Mucosa of descending colon (tissue), 3 donors: ENCODE measurements around the gene SYNPR. TPM values are rescaled to one million over a fixed set of nuclear protein-coding genes. Genes with fewer than 3 reads are reported as not detected.

Experiments used
- ATAC-seq: fragments of 200-7000 bp; cut with Tn5 transposase; one replicate; pipeline ENCODE4 v1.9.1; 2020; ENCODE audit warnings: mild to moderate bottlenecking, moderate library complexity
- DNase-seq, 3 donors: peaks; one replicate each; pipeline ENCODE4 v3.0.0-alpha.2; 2020
- H3K36me3 ChIP-seq: fragments of 200-600 bp; one replicate; pipeline ENCODE4 v1.8.0; 2021; ENCODE audit warnings: low read depth, mild to moderate bottlenecking
- H3K4me1 ChIP-seq: fragments of 200-600 bp; one replicate; pipeline ENCODE4 v1.8.0; 2021; ENCODE audit warnings: low read depth, mild to moderate bottlenecking
- H3K4me3 ChIP-seq: fragments of 200-600 bp; one replicate; pipeline ENCODE4 v1.8.0; 2021; ENCODE audit warnings: mild to moderate bottlenecking
- H3K9me3 ChIP-seq: fragments of 200-600 bp; one replicate; pipeline ENCODE4 v1.8.0; 2021; ENCODE audit warnings: mild to moderate bottlenecking
- intact Hi-C, 2 donors: fragments of 100-400 bp; cut with DNase I in 1 of 2; cut with micrococcal nuclease in 1 of 2; formaldehyde crosslinking; loops; one replicate each; pipeline versions ENCODE4 v1.11.0 to v1.11.1; 2022; cut with DNase I, micrococcal nuclease
- total RNA-seq, 3 donors: library from RNA; stranded (reverse); fragmentation: NEBNext Ultra II Directional in 2 of 3; extraction: Animal tissue kit (Norgen Biotek cat#: 25700) in 2 of 3; gene quantifications; one replicate each; pipeline versions ENCODE4 v1.2.1 to v1.2.4, GENCODE V29; 2021 to 2023
- TF ChIP-seq, protein P1 (sequence below): fragments of 200-600 bp; IDR thresholded peaks from one replicate; pipeline ENCODE4 v1.8.0; 2022; ENCODE audit warnings: antibody characterized with exemption, mild to moderate bottlenecking
- donor health status: DM: no; HTN: no; CAD: no; lungs with moderate emphysema.
- donor health status: DM: no; HTN: no; CAD: no.
- donor health status: DM: no; HTN: yes; CAD: no.

The SYNPR gene
- total RNA-seq, 3 donors from 2014 or later = not detected

DNA sequence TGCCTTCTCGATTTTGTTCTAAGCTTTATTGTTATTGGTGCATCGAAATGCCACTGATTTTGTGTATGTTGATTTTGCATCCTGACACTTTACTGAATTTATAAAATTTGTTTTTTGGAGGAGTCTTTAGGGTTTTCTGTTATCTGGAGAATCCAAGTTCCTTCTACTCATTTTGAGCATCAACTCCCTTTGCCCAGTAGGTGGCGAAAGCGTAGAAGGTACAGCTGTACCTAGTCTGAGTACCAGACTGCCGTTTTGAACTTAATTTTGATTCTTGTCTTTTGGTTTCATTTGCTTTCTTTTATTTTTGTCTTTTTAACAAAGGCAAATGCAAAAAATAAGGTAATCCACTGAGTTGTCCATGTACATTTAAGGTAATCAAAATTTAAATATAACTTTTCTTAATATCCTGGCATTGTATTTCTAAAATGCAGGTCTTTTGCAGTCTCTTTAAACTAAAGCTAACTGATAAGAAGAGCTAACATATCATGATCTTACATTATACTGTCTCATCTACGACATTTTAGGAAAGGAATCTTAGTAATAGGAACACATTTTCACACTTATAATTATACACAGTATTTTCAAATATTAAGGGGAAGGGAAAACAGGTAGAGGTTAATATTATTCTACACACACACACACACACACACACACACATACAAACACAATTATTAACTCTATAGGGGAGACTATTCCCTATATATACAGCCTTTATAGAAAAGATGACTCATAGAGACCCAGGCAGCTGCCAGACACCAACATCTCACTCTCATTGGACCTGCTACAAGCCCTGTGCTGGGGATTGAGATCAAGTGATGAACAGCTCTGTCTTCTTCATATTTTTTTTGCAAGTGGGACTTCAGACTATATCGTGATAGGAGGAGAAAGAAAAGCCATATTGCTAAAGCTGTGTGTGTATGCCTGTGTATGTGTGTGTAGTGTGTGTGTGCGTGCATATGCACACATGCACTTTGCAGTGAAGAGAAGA lies 71.8 kb downstream of the SYNPR start:
- peak in 1 of 3 donors; percentile 68 for DNase-seq
- H3K9me3 ChIP-seq = no peaks in the 10 kb centered on the region
- H3K4me3 ChIP-seq = no peak overlapping the region
- intact Hi-C loops = loop anchor here in 1 of 2 donors (5.0 to 10.0 kb wide), 3 partner anchors 312 to 467 kb away; partner anchors contain the start of gene C3orf49
- H3K36me3 ChIP-seq = no peaks in the 10 kb centered on the region
- TF ChIP-seq, protein P1, sequence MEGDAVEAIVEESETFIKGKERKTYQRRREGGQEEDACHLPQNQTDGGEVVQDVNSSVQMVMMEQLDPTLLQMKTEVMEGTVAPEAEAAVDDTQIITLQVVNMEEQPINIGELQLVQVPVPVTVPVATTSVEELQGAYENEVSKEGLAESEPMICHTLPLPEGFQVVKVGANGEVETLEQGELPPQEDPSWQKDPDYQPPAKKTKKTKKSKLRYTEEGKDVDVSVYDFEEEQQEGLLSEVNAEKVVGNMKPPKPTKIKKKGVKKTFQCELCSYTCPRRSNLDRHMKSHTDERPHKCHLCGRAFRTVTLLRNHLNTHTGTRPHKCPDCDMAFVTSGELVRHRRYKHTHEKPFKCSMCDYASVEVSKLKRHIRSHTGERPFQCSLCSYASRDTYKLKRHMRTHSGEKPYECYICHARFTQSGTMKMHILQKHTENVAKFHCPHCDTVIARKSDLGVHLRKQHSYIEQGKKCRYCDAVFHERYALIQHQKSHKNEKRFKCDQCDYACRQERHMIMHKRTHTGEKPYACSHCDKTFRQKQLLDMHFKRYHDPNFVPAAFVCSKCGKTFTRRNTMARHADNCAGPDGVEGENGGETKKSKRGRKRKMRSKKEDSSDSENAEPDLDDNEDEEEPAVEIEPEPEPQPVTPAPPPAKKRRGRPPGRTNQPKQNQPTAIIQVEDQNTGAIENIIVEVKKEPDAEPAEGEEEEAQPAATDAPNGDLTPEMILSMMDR = peak; percentile 39
- H3K4me1 ChIP-seq = peaks cover 14% of the 10 kb centered on the region
- ATAC-seq = peak; percentile 51

GRCh38 chr3:63351159-63352007 lies 73.3 kb downstream of the SYNPR start:
- no peak overlapping the region for H3K4me3 ChIP-seq
- peaks cover 14% of the 10 kb centered on the region for H3K4me1 ChIP-seq
- no peaks in the 10 kb centered on the region for H3K36me3 ChIP-seq
- TF ChIP-seq, protein P1 = peak; percentile 76
- ATAC-seq = peak; percentile 81
- no peaks in the 10 kb centered on the region for H3K9me3 ChIP-seq
- peak in 1 of 3 donors; percentile 44 for DNase-seq
- intact Hi-C loops = loop anchor here in 1 of 2 donors (5.0 to 10.0 kb wide), 2 partner anchors 443 to 466 kb away; partner anchors contain the start of gene C3orf49

DNA sequence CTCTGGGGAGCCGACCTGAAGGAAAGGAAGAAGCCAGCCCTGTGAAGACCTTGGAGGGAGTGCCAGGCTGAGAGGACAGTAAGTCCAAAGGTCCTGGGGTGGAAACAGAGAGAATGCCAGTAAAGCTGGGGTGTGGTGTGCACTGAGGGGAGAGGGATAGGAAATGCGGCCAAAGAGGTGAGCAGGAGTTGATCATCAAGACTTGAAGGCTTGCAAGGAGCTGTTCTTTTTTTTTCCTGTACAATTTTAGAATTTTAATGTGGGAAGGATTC lies 73.8 kb downstream of the SYNPR start:
- H3K4me1 ChIP-seq = peaks cover 14% of the 10 kb centered on the region
- H3K4me3 ChIP-seq = no peak overlapping the region
- ATAC-seq (peak; percentile 94), DNase-seq (peak in 2 of 3 donors; percentile 55 to 73)
- TF ChIP-seq, protein P1 = no peak
- intact Hi-C loops = loop anchor here in 1 of 2 donors (5.0 to 10.0 kb wide), 2 partner anchors 443 to 465 kb away; partner anchors contain the start of gene C3orf49
- H3K9me3 ChIP-seq = no peaks in the 10 kb centered on the region
- no peaks in the 10 kb centered on the region for H3K36me3 ChIP-seq

DNA sequence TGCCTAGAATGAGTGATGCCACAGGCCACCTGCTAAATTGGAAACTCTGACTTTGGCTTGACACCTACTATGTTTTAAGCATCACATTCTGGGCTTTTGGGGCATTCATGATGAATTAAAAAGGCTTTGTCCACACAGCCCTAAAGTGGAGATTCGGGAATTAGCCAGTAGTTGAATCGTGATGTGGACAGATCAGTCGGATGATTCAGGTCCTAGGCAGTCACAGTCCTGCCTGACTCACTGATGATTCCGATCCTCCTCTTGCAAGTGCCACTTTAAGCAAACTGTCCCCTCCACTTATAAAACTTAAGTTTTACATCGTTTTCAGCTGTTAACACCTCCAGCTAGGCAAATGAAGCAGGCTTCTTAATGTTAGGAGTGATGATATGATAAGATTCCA lies 75.3 kb downstream of the SYNPR start:
- TF ChIP-seq, protein P1 = no peak
- ATAC-seq (no peak), DNase-seq (no peak)
- H3K4me1 ChIP-seq = peaks cover 14% of the 10 kb centered on the region
- intact Hi-C loops = loop anchor here in 1 of 2 donors (5.0 to 10.0 kb wide), 2 partner anchors 441 to 464 kb away; partner anchors contain the start of gene C3orf49
- H3K9me3 ChIP-seq = no peaks in the 10 kb centered on the region
- H3K4me3 ChIP-seq = no peak overlapping the region
- H3K36me3 ChIP-seq = no peaks in the 10 kb centered on the region

DNA sequence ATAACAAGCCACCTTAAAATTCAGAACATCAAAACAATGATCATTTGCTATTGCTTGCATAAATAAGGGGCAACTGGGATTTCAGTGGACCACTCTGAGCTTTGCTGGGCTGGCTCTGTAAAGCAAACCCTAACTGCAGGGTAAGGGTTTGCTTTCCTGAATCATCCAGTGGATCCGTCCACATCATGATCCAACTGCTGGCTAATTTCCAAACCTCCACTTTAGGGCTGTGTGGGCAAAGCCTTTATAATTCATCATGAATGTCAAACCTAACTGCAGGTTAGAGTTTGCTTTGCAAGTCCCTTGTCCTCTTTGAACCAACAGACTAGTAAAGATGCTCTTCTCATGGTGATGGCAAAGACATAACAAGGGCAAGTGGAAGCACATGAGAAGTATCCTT lies 76.1 kb downstream of the SYNPR start:
- H3K4me1 ChIP-seq = peaks cover 14% of the 10 kb centered on the region
- no peaks in the 10 kb centered on the region for H3K9me3 ChIP-seq
- TF ChIP-seq, protein P1 = no peak
- ATAC-seq = no peak
- intact Hi-C loops = loop anchor here in 1 of 2 donors (5.0 to 10.0 kb wide), 2 partner anchors 441 to 463 kb away; partner anchors contain the start of gene C3orf49
- no peak overlapping the region for H3K4me3 ChIP-seq
- no peaks in the 10 kb centered on the region for H3K36me3 ChIP-seq
- no peak for DNase-seq
